ENCODE results near the gene MMP25.

DNA sequence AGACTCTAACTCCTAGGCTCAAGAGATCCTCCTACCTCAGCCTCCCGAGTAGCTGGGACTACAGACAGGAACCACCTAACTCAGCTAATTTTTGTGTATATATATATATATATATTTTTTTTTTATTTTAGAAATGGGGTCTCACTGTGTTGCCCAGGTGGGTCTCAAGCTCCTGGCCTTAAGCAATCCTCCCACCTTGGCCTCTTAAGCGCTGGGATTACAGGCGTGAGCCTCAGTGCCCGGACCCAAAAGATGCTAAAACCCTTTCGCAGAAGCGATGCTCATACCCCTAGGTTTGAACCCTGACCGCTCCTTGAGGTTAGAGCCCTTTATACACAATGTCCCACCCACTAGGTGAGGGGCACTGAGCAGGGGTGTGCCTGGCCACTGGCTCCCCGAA is 35.9 kb upstream of the MMP25 start:
- no peak for TF ChIP-seq POLR2A (IDR thresholded peaks at IDR 0.05)
- TF ChIP-seq, protein P1, sequence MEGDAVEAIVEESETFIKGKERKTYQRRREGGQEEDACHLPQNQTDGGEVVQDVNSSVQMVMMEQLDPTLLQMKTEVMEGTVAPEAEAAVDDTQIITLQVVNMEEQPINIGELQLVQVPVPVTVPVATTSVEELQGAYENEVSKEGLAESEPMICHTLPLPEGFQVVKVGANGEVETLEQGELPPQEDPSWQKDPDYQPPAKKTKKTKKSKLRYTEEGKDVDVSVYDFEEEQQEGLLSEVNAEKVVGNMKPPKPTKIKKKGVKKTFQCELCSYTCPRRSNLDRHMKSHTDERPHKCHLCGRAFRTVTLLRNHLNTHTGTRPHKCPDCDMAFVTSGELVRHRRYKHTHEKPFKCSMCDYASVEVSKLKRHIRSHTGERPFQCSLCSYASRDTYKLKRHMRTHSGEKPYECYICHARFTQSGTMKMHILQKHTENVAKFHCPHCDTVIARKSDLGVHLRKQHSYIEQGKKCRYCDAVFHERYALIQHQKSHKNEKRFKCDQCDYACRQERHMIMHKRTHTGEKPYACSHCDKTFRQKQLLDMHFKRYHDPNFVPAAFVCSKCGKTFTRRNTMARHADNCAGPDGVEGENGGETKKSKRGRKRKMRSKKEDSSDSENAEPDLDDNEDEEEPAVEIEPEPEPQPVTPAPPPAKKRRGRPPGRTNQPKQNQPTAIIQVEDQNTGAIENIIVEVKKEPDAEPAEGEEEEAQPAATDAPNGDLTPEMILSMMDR (IDR thresholded peaks at IDR 0.05): no peak
